Stimulated activated CD4-positive, alpha-beta T cell treated with anti-CD3 and anti-CD28 coated beads, Interleukin-4, amount 100 ng/mL, for 24 hours (primary cell): ENCODE data around the gene SUPT20HL1.
"Not testable (repeated sequence)": the region's sequence is repeated elsewhere in the genome, so short reads cannot be mapped to it uniquely, and the experiment has no call there.

Source experiments
- DNase-seq: peaks from one replicate; pipeline ENCODE4 v3.0.0-alpha.2; 2020

The SUPT20HL1 gene

DNA sequence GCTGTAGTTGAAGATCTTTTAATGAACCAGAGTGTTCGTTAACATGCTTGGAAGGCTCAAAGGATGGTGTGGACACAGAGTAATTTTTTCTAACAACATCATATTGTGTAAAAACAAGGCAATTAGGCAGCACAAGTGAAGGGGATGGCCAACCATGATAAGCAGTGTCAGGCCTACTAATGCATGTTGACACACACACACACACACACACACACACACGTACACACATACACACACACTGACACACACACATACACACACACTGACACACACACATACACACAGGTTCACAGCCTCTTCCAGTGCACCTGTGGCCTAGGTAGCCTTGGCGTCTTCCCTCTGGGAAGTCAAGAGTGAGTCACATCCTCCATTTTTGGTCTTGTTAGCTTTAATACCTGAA lies at the start of gene SUPT20HL1:
Gene SUPT20HL1 (plus strand): TSS at position 368 of the 400 bp plus-strand sequence. CDS start 2,122 bp downstream, outside the sequence.
- DNase-seq, result no peak

DNA sequence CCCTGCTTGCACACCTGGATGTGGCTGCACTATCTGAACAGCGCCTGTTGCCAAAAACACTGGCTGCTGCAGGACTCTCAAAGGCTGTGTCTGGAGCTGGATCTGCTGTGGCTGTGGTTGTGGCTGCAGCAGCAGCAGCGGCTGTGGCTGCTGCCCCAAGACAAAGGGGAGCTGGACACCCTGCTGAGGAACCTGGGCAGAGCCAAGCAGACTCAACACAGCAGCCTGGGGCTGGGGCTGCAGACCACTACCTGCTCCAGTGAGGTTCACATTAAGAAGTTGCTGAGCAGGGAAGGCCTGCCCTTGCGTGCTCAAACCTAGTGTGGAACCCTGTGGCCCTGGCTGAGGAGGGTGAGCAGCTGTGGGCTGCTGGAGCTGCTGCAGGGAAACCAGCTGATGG lies 49.5 kb upstream of the SUPT20HL1 start:
- DNase-seq, result not testable (repeated sequence)

DNA sequence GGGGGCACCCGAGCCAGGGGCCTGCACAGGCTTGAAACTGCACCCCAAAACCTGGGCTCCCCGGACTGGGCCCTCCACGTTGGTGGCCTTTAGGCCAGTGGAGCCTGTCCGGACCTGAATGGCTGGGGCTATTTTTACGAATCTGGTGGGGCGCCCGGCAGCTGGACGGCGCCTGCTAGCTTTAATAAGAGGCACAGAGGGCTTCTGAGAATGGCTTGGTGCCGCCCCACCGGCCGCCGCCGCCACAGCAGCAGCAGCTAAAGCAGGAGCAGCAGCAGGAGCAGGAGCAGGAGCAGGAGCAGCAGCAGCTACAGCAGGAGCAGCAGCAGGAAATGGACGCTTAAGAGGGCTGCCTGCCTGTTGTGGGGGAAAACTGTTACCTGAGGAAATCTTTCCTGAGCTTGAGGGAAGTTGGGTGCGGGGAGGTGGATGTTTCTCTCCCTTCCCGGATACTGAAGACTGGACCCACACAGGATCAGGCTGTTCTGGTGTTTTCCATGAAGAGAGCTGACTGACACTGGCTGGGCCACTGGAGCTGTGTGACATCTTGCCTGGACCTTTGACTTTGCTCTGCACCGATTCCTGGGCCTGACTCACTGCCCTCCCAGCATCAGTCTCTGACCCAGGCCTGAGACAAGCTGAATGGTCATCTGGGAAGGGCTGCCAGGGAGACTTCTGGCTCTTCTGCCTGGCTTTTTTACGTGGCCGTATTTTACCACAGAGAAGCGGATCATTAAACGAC lies 48.8 kb upstream of the SUPT20HL1 start:
- not testable (repeated sequence) for DNase-seq

DNA sequence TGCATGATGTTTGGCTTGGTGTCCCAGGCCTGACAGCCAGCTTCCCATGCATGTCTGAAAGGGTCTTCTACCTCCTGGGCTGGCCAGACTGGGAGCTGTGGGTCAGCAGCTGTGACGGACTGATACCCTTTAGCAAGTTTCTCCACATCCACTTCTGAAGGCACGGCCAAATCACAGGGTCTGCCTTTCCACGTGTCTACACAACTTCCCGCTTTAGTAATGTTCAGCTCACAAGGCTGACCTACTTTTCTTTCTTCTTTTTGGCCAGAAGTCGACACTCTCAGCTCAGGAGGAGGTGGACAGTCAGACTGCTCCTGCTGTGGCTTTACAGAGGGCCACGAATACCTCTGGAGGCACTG lies 48.2 kb upstream of the SUPT20HL1 start:
- not testable (repeated sequence) for DNase-seq

DNA sequence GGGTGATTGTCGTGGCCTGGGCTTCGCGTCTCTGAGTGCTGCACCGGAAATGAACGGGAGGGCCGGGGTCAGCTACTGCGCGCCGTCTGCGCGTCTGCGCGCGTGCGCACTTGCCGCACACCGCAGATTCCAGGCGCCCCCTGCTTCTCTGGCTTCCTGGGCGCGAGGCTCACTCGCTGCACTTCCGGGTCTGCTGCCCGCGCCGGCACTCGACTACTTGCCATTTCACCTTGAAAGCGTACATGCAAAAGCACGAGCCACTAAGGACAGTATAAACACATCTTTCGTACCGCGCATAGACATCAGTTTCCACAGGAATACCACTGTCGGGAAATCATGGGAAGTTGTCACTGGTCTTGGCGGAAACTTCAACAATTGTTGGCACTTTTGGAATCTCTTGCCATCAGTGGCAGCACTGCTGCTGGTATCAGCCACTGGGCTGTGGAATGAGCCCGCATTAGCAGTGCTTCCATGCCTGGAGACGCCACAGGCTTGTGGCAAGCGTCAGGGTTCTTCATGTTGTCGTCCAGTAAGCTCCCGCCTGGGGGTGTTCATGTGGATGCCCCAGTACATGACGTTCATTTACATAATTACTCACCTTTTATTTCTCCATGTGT lies 46.3 kb upstream of the SUPT20HL1 start, which contains the start of gene SUPT20HL2:
Gene SUPT20HL2 (minus strand): TSS at position 51 of the 617 bp plus-strand sequence. CDS start 754 bp downstream, outside the sequence.
- no peak for DNase-seq

DNA sequence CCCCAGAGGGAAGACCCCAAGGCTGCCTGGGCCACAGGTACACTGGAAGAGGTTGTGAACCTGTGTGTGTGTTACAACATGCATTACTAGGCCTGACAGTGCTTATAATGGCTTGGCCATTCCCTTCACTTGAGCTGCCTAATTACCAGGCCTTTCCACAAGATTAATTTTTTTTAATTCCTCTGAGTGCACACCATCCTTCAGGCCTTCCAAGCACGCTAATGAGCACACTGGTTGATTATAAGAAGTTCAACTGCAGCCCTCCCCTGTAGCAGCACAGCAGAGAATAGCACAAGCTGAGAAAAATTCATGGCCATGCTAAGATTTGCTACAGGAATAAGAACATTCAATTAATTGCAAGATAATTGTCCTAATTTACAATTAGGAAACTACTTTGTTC lies 44.3 kb upstream of the SUPT20HL1 start:
- no peak for DNase-seq

DNA sequence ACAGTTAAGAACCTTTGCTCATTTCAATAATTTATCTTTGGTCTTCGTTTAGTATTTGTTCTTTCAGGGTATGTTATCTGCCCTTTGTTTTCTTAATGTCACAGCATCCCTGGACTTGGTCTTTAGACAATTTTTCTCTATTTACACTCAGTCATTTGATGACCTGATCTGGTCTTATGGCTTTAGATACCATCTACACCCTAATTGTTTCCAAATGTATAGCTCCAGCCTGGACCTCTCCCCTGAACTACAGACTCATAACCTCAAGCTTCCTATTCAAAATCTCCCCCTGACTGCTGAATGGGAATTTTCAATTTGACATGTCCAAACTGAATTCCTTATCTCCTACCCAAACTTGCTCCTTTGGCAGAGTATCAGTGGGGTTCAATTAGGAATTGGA lies 42.9 kb upstream of the SUPT20HL1 start:
- DNase-seq, result no peak

DNA sequence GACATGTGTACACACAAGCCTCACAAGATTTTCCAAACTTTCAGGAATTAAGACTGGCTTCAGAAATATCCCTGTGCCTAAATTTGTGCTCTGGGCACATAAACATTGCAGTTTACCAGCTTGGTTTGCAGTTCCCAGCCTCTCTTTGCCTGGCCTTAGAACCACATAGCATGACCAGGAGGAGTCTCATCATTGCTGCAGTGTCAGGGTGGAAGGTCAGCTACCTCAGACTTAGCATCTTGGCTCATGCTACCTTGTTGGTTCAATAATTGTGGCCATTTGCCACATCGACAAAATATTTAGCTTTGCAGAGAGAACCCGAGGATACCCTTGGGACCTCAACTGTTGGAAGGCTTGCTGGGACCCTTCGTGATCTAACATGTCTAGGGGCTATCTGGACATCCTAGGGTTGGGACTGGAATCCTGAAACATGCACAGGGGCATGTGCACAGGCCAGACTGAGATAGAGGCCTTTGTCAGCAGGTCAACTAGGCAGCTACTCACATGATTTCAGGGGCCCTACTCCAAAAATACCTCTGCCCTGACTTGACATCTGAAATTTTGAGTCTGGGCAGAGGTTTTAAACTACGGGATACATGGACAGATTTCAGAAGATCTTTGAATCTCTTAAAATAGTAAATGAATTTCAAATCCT lies 38.6 kb upstream of the SUPT20HL1 start:
- no peak for DNase-seq

DNA sequence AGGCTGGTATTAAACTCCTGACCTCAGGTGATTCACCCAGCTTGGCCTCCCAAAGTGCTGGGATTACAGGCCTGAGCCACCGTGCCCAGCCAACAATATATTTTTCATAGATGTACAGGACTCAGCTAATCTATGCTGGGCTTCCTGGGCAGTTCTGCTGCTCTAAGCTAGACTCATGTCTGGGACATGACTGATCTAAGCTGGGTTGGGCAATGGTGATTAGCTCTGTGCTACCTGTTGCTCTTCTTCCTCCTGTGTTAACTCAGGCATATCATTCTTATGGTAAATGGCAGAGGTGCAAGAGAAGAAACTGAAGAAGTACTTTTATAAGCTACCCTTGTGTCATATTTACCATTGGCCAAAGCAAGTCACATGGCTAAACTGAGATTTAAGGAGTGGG lies 35.2 kb upstream of the SUPT20HL1 start:
- DNase-seq, result no peak

DNA sequence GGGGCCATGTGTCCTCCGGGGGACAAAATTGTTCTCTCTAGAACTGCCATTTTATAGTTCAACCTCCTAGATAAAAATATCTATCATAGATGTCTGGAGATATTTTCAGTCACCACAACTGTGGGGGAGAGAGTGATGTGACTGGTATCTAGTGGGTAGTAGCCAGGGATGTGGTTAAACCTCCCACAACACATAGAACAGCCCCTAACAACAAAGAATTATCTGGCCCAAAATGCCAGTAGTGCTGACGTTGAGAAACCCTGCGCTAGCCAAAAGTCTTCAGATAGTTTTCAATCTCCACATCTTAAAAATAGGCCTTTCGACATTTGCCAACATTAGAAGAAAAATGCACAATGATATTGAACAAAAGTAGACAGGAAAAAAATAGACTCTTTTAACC lies 27.6 kb upstream of the SUPT20HL1 start:
- no peak for DNase-seq

DNA sequence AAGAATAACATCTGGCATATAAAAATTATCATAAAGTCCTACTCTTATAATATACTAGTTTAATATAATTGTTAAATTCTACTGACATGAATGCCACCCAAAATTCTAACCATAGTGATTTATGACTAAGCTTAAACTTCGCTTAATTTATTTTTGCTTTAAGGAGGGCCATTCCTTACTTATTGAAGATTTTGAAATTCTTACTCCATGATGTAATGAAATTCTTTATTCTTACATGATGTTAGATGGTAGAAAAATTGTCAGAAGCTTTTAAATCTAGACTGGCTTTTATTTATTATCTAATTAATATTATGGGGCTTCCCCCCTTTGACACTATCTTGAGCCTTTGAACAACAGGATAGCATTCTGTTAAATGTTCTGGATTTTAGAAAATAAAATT lies 27.1 kb upstream of the SUPT20HL1 start:
- DNase-seq, result no peak

DNA sequence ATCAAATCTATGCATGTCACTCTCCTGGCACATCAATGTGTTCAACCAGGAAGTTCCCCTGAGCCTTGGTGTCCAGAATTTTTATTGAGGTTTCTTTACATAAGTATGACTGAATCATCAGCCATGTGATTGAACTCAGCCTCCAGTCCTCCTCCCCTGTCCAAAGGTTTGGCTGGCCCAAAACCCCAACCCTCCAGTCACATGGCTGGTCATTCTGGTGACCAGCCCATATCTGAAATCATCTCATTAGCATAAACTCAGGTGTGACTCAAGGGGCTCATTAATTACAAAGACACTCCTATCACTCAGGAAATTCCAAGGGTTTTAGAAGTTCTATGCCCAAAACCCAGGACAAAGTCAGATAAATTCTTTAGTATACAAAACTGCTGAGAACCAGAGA lies 26.0 kb upstream of the SUPT20HL1 start:
- no peak for DNase-seq

DNA sequence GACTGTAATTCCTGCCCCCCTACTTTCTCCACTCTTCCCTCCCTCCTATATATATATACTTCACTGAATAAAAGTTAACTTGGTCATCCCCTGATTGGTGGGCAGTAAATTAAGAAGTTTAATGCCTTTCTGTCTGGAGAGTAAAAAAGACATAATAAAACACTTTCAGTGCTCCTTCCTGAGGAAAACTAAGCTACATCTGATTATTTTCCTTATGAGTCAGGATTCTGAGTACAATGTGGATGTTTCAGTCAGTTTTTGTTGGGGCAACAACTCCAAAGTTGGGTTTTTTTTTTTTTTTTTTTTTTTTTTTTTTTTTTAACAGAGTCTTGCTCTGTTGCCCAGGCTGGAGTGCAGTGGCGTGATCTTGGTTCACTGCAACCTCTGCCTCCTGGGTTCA lies 24.6 kb upstream of the SUPT20HL1 start:
- no peak for DNase-seq

DNA sequence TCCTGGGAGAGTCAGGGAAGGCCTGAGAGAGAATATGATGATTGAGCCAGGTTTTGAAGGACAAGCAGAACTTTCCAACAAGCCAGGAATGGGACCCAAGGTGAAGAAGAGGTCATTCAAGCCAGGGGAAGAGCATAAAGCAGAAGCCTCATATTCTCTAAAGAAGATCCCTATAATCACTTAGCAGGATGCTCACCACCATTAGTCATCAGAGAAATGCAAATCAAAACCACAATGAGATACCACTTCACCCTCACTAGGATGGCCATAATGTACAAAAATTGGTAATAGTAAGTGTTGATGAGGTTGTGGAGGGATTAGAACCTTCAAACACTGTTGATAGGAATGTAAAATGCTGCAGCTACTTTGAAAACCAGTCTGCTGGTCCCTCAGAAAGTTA lies 20.5 kb upstream of the SUPT20HL1 start:
- DNase-seq, result no peak

DNA sequence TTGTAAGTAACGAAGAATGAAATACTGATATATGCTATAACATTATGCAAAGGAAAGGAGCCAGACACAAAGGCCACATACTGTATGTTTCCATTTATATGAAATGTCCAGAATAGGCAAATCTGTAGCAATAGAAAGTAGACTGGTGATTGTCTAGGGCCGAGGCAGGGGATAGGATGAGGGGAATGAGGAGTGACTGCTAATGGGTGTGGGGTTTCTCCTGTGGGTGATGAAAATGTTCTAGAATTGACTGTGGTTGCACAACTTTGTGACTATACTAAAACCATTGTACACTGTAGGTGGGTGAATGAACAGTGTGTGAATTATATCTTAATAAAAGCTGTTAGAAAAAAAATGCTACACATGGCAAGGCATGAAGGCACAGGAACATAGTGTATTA lies 19.9 kb upstream of the SUPT20HL1 start:
- no peak for DNase-seq

DNA sequence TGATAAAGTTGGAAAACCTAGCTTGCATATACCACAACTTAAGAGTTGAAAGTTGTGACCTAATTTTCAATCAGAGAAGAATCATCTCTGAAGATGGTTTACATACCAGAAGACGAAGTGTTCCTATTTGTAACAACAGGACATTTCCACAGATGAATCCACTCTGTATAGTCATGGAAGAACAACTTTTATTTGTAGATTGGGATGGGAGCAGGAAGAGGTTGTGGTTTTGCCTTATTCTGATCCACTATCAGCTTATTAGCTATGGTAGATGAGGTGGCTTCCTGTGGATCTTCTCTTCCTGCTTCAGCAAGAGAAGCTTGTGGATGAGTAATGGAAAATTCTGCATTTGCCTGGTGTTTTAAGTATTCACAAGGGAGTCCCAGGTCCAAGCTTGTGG lies 18.6 kb upstream of the SUPT20HL1 start:
- DNase-seq, result no peak

DNA sequence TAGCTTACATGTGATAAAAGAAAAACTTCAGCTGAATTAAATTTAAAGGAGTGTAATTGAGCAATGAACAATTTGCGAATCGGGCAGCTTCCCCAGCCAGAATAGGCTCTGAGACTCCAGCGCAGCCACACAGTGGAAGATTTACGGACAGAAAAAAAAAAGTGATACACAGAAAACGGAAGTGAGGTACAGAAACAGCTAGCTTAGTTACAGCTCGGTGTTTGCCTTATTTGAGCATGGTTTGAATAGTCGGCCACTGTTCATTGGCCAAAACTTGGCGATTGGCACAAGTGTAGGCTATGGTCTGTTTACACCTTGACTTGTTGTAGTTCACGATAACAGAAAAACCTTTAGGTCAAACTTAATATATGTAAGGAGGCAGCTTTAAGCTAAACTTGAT lies 16.7 kb upstream of the SUPT20HL1 start:
- no peak for DNase-seq

DNA sequence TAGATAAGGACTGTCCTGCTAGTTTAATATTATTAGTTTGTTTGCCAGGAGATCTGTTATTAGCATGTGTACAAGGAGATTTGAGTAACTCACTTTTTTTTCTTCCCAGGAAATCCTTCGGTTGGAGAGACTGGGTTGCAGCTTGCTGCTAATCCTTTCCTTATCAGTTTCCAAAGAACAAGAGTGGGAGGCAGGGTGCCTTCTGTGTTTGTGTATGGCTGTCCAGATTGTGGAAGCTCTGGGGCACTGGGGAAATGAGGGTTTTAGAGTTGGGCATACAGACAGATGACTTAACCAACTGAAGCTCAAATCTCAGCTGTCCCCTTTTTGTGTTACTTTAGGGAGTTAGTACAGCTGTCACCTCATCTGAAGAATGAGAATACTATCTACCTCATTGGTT lies 12.6 kb upstream of the SUPT20HL1 start:
- DNase-seq, result no peak

DNA sequence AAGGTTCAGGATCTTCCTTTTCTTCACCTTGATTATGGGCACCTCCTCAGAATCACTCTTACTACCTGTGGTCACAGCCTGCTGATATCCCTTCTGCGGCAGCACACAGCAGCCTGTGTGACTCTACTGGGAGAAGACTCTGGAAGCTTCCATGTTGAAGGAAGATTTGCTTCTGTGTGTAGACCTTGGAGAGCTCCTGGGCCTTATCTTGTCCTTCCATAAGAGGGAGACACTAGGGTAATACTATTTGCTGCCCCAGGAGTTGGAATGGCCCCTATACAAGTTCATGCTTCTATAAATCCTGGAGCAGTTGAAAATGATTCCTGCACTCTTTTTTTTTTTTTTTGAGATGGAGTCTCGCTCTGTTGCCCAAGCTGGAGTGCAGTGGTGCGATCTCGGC lies 10.2 kb upstream of the SUPT20HL1 start:
- DNase-seq, result no peak

DNA sequence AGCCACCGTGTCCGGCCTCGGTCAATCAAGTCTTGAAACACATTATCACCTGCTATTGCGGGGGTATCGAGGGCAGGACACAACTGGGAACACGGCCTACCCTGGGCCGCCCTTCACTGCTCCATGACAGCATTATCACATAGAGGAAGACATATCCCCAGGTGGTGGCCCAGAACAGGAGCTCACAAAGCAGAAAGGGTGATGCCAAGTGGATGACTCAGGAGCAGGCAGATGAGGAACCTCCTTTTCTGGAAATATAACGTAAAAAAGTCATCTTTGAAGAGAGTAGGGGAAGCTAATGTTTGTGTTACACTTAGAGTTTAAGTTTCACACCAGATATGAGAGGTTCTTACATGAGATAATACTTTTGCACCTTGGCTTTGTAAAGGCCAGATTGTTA lies 5.3 kb upstream of the SUPT20HL1 start:
- no peak for DNase-seq

DNA sequence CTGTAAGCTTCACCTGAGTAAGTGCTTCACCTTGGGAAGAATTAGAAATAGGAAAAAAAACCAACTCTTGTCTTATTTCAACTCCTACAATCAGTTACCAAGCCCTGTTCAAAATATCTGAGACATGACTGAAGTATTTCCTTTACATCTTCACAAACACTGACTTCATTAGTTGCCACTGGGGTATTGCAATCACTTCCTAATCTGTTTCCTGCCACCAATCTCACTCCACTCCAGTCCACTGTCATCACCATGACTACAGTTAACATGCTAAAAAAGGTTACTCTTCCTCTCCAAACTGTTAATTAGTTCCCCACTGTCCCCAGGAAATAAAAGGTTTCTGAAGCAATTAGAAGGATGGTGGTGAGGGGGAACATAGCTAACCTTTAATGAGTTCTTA lies 3.3 kb upstream of the SUPT20HL1 start:
- DNase-seq, result no peak

DNA sequence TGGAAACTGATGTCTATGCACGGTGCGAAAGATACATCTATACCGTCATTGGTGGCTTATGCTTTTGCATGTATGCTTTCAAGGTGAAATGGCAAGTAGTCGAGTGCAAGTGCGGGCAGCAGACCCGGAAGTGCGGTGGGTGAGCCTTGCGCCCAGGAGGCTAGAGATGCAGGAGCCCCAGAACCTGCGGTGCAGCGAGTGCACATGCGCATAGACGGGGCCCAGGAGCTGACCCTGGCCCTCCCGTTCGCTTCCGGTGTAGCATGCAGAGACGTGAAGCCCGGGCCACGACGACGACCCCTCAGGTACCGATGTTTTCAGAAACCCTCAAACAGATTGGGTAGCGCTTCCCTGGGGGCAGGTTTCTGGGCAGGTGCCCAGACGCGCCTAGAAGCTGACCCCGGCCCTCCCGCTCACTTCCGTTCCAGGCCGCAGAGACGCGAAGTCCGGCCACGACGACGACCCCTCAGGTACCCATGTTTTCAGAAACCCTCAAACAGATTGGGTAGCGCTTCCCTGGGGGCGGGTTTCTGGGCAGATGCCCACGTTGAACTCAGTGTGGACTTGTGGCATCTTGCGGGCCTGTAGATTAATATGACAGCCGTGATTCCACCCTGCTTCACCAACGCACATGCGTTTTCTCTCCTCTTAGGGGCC lies 1.8 kb downstream of the SUPT20HL1 start:
- DNase-seq, result not testable (repeated sequence)

DNA sequence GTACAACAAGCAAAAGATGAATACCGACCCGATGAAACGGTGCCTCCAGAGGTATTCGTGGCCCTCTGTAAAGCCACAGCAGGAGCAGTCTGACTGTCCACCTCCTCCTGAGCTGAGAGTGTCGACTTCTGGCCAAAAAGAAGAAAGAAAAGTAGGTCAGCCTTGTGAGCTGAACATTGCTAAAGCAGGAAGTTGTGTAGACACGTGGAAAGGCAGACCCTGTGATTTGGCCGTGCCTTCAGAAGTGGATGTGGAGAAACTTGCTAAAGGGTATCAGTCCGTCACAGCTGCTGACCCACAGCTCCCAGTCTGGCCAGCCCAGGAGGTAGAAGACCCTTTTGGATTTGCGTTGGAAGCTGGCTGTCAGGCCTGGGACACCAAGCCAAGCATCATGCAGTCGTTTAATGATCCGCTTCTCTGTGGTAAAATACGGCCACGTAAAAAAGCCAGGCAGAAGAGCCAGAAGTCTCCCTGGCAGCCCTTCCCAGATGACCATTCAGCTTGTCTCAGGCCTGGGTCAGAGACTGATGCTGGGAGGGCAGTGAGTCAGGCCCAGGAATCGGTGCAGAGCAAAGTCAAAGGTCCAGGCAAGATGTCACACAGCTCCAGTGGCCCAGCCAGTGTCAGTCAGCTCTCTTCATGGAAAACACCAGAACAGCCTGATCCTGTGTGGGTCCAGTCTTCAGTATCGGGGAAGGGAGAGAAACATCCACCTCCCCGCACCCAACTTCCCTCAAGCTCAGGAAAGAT lies 3.2 kb downstream of the SUPT20HL1 start:
- DNase-seq, result not testable (repeated sequence)
